GM06990 (cell line): ENCODE measurements around the gene SFMBT1.

Experiments used
- DNase-seq: peaks from one replicate; pipeline ENCODE4 v3.0.0-alpha.2; 2011; ENCODE audit not compliant: insufficient read length; ENCODE audit errors: extremely low read depth
- H3K27me3 ChIP-seq: replicated peaks from 2 replicates; pipeline ENCODE4 v1.6.0; 2011; ENCODE audit warnings: low read length; ENCODE audit not compliant: control insufficient read depth, insufficient read depth
- H3K36me3 ChIP-seq: 2 replicates; pipeline ENCODE4 v1.5.1; 2011; ENCODE audit warnings: low read length; ENCODE audit not compliant: control insufficient read depth, insufficient read depth
- H3K4me3 ChIP-seq: replicated peaks from 2 replicates; pipeline ENCODE4 v1.5.1; 2011; ENCODE audit warnings: low read depth, mild to moderate bottlenecking, control low read depth, low read length
- CTCF ChIP-seq: IDR thresholded peaks from 2 replicates; pipeline ENCODE4 v1.5.1; 2011; ENCODE audit warnings: low read length, control low read depth, mild to moderate bottlenecking, inconsistent platforms; ENCODE audit not compliant: insufficient read depth, poor library complexity, severe bottlenecking

Gene SFMBT1

GRCh38 chr3:52990637-52991036, 55.2 kb downstream of the SFMBT1 start:
- H3K4me3 ChIP-seq = no peak overlapping the region
- H3K27me3 ChIP-seq = no peaks in the 10 kb centered on the region
- no peaks in the 10 kb centered on the region for H3K36me3 ChIP-seq
- no peak for DNase-seq
- no peak for TF ChIP-seq CTCF

- no peaks in the 10 kb centered on the region for H3K27me3 ChIP-seq
- peak; percentile 31 for TF ChIP-seq CTCF
- no peak overlapping the region for H3K4me3 ChIP-seq
- H3K36me3 ChIP-seq = no peaks in the 10 kb centered on the region
- DNase-seq = no peak
Observed at GRCh38 chr3:52986938-52987337, 58.9 kb downstream of the SFMBT1 start.

- no peaks in the 10 kb centered on the region for H3K36me3 ChIP-seq
- H3K27me3 ChIP-seq = no peaks in the 10 kb centered on the region
- no peak overlapping the region for H3K4me3 ChIP-seq
- no peak for TF ChIP-seq CTCF
- no peak for DNase-seq
Observed at GRCh38 chr3:52986049-52986448, 59.8 kb downstream of the SFMBT1 start.

GRCh38 chr3:52983828-52984227, 62.0 kb downstream of the SFMBT1 start:
- H3K4me3 ChIP-seq = peak overlapping the region; percentile 15; the same call in 1 of the 2 replicates
- no peaks in the 10 kb centered on the region for H3K36me3 ChIP-seq
- no peak for TF ChIP-seq CTCF
- DNase-seq = peak; percentile 15
- H3K27me3 ChIP-seq = no peaks in the 10 kb centered on the region

- Histone ChIP-seq H3K36me3 (no peaks in the 10 kb centered on the region), H3K27me3 (no peaks in the 10 kb centered on the region), H3K4me3 (no peak overlapping the region)
- no peak for TF ChIP-seq CTCF
- peak; percentile 26 for DNase-seq
Observed at GRCh38 chr3:52983336-52983807, 62.5 kb downstream of the SFMBT1 start.

GRCh38 chr3:52982839-52983238, 63.0 kb downstream of the SFMBT1 start:
- Histone ChIP-seq H3K27me3 (no peaks in the 10 kb centered on the region), H3K36me3 (no peaks in the 10 kb centered on the region), H3K4me3 (no peak overlapping the region)
- no peak for TF ChIP-seq CTCF
- DNase-seq = no peak
